Measurements from ENCODE around the gene NRL. TPM values are rescaled to one million over a fixed set of nuclear protein-coding genes. Genes with fewer than 3 reads are reported as not detected.

The NRL gene
- total RNA-seq, 1 experiment from 2014 or later, result 1.3 TPM

- TF ChIP-seq, protein P1, sequence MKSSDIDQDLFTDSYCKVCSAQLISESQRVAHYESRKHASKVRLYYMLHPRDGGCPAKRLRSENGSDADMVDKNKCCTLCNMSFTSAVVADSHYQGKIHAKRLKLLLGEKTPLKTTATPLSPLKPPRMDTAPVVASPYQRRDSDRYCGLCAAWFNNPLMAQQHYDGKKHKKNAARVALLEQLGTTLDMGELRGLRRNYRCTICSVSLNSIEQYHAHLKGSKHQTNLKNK (CRISPR knock-in tag; IDR thresholded peaks at IDR 0.05), result no peak
- TF ChIP-seq STAT6 (CRISPR knock-in tag; conservative IDR thresholded peaks at IDR 0.05; ENCODE audit: low read depth) (no peak), ZNF263 (CRISPR knock-in tag; IDR thresholded peaks at IDR 0.05; ENCODE audit: low read depth) (no peak), MLX (CRISPR knock-in tag; IDR thresholded peaks at IDR 0.05) (no peak), ZNF317 (CRISPR knock-in tag; IDR thresholded peaks at IDR 0.05; ENCODE audit: borderline replicate concordance, low read depth) (no peak), ELF4 (CRISPR knock-in tag; IDR thresholded peaks at IDR 0.05; ENCODE audit: low read depth) (no peak), HMGA2 (CRISPR knock-in tag; IDR thresholded peaks at IDR 0.05) (no peak), ZNF416 (CRISPR knock-in tag; IDR thresholded peaks at IDR 0.05) (no peak), ZNF671 (CRISPR knock-in tag; IDR thresholded peaks at IDR 0.05) (no peak), RORB (CRISPR knock-in tag; IDR thresholded peaks at IDR 0.05) (no peak), TEAD1 (CRISPR knock-in tag; IDR thresholded peaks at IDR 0.05) (no peak), ZNF219 (CRISPR knock-in tag; IDR thresholded peaks at IDR 0.05; ENCODE audit: borderline replicate concordance) (no peak), SP1 (CRISPR knock-in tag; conservative IDR thresholded peaks at IDR 0.05) (no peak)
- TF ChIP-seq, protein P2, sequence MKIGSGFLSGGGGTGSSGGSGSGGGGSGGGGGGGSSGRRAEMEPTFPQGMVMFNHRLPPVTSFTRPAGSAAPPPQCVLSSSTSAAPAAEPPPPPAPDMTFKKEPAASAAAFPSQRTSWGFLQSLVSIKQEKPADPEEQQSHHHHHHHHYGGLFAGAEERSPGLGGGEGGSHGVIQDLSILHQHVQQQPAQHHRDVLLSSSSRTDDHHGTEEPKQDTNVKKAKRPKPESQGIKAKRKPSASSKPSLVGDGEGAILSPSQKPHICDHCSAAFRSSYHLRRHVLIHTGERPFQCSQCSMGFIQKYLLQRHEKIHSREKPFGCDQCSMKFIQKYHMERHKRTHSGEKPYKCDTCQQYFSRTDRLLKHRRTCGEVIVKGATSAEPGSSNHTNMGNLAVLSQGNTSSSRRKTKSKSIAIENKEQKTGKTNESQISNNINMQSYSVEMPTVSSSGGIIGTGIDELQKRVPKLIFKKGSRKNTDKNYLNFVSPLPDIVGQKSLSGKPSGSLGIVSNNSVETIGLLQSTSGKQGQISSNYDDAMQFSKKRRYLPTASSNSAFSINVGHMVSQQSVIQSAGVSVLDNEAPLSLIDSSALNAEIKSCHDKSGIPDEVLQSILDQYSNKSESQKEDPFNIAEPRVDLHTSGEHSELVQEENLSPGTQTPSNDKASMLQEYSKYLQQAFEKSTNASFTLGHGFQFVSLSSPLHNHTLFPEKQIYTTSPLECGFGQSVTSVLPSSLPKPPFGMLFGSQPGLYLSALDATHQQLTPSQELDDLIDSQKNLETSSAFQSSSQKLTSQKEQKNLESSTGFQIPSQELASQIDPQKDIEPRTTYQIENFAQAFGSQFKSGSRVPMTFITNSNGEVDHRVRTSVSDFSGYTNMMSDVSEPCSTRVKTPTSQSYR (CRISPR knock-in tag; IDR thresholded peaks at IDR 0.05), result no peak
- TF ChIP-seq, protein P3, sequence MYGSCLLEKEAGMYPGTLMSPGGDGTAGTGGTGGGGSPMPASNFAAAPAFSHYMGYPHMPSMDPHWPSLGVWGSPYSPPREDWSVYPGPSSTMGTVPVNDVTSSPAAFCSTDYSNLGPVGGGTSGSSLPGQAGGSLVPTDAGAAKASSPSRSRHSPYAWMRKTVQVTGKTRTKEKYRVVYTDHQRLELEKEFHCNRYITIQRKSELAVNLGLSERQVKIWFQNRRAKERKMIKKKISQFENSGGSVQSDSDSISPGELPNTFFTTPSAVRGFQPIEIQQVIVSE (CRISPR knock-in tag; IDR thresholded peaks at IDR 0.05; ENCODE audit: borderline replicate concordance), result no peak
Measured at GRCh38 chr14:24064091-24064795, 50.5 kb downstream of the NRL start (continued).

- POLR2A ChIA-PET, result no interaction called here
- TF ChIP-seq, protein P4, sequence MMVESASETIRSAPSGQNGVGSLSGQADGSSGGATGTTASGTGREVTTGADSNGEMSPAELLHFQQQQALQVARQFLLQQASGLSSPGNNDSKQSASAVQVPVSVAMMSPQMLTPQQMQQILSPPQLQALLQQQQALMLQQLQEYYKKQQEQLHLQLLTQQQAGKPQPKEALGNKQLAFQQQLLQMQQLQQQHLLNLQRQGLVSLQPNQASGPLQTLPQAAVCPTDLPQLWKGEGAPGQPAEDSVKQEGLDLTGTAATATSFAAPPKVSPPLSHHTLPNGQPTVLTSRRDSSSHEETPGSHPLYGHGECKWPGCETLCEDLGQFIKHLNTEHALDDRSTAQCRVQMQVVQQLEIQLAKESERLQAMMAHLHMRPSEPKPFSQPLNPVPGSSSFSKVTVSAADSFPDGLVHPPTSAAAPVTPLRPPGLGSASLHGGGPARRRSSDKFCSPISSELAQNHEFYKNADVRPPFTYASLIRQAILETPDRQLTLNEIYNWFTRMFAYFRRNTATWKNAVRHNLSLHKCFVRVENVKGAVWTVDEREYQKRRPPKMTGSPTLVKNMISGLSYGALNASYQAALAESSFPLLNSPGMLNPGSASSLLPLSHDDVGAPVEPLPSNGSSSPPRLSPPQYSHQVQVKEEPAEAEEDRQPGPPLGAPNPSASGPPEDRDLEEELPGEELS (CRISPR knock-in tag; IDR thresholded peaks at IDR 0.05), result no peak
- TF ChIP-seq ZNF232 (CRISPR knock-in tag; IDR thresholded peaks at IDR 0.05), result no peak
- no peak for TF ChIP-seq ERG (CRISPR knock-in tag; IDR thresholded peaks at IDR 0.05)
- no peak for TF ChIP-seq IRF2 (CRISPR knock-in tag; IDR thresholded peaks at IDR 0.05; ENCODE audit: borderline replicate concordance, low read depth)
- TF ChIP-seq, protein P5, sequence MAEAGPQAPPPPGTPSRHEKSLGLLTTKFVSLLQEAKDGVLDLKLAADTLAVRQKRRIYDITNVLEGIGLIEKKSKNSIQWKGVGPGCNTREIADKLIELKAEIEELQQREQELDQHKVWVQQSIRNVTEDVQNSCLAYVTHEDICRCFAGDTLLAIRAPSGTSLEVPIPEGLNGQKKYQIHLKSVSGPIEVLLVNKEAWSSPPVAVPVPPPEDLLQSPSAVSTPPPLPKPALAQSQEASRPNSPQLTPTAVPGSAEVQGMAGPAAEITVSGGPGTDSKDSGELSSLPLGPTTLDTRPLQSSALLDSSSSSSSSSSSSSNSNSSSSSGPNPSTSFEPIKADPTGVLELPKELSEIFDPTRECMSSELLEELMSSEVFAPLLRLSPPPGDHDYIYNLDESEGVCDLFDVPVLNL (CRISPR knock-in tag; IDR thresholded peaks at IDR 0.05; ENCODE audit: borderline replicate concordance, low read depth), result no peak
- DNase-seq (ENCODE audit: low spot score) (no peak), ATAC-seq (no peak)
- CTCF ChIA-PET, result interaction anchor here (0.5 to 6.0 kb wide), 3 partner anchors 29 to 60 kb away, joined by 3 to 27 read pairs (median 3); no protein-coding TSS in a partner anchor
- no peaks in the 10 kb centered on the region for H3K36me3 Mint-ChIP-seq
- H3K4me1 Mint-ChIP-seq, result peaks cover 6% of the 10 kb centered on the region
- H3K9me3 Mint-ChIP-seq, result no peaks in the 10 kb centered on the region
- no peaks in the 10 kb centered on the region for H3K27me3 Mint-ChIP-seq (ENCODE audit: low read depth)
- no peak overlapping the region for H3K4me3 Mint-ChIP-seq
- no peak overlapping the region for H3K27ac Mint-ChIP-seq
Measured at GRCh38 chr14:24063263-24063836, 51.4 kb downstream of the NRL start.
